ENCODE measurements around the gene DGKG. TPM values are rescaled to one million over a fixed set of nuclear protein-coding genes. Genes with fewer than 3 reads are reported as not detected.
A peak's percentile ranks its signal among the peaks of the same experiment; 100 is the strongest.

Gene DGKG
- total and polyA plus RNA-seq, 9 of the 15 experiments (the other 6 are each of a cell fraction or from before 2014, with no cell fraction given): 0.01 to 0.36 (median 0.15) TPM

GRCh38 chr3:186241910-186242821 lies 119.9 kb downstream of the DGKG start (continued):
- TF ChIP-seq, protein P1, sequence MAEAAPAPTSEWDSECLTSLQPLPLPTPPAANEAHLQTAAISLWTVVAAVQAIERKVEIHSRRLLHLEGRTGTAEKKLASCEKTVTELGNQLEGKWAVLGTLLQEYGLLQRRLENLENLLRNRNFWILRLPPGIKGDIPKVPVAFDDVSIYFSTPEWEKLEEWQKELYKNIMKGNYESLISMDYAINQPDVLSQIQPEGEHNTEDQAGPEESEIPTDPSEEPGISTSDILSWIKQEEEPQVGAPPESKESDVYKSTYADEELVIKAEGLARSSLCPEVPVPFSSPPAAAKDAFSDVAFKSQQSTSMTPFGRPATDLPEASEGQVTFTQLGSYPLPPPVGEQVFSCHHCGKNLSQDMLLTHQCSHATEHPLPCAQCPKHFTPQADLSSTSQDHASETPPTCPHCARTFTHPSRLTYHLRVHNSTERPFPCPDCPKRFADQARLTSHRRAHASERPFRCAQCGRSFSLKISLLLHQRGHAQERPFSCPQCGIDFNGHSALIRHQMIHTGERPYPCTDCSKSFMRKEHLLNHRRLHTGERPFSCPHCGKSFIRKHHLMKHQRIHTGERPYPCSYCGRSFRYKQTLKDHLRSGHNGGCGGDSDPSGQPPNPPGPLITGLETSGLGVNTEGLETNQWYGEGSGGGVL (CRISPR knock-in tag; IDR thresholded peaks at IDR 0.05): no peak
- TF ChIP-seq PHF21A (IDR thresholded peaks at IDR 0.05; ENCODE audit: borderline replicate concordance, low read depth) (no peak), SLC30A9 (CRISPR knock-in tag; IDR thresholded peaks at IDR 0.05) (no peak), ZBTB11 (CRISPR knock-in tag; IDR thresholded peaks at IDR 0.05) (peak in 1 of 3 experiments; percentile 55; a peak in 1 of 6 replicates), HIVEP1 (CRISPR knock-in tag; IDR thresholded peaks at IDR 0.05) (no peak), NFYB (IDR thresholded peaks at IDR 0.05; ENCODE audit: extremely low read depth, insufficient read length) (no peak), CC2D1A (IDR thresholded peaks at IDR 0.05) (no peak), NFE2L1 (tag; IDR thresholded peaks at IDR 0.05; ENCODE audit: borderline replicate concordance, low read depth) (peak; percentile 39; the same call in 1 of the 2 replicates), KDM5B (IDR thresholded peaks at IDR 0.05; ENCODE audit: insufficient replicate concordance, low read depth, low read length) (no peak), ERF (CRISPR knock-in tag; IDR thresholded peaks at IDR 0.05) (0 out of 2 replicates have a peak, but pooled peaks have one; percentile 48), SP2 (IDR thresholded peaks at IDR 0.05; ENCODE audit: extremely low read depth, low read depth, low read length, poor library complexity, severe bottlenecking) (no peak), ZSCAN32 (CRISPR knock-in tag; IDR thresholded peaks at IDR 0.05) (no peak), ZNF449 (CRISPR knock-in tag; IDR thresholded peaks at IDR 0.05) (no peak), YY1 (IDR thresholded peaks at IDR 0.05; ENCODE audit: borderline replicate concordance in 1 of 3, control insufficient read depth in 1 of 3, extremely low read depth in 1 of 3, insufficient read depth in 3 of 3, insufficient read length in 1 of 3, insufficient replicate concordance in 2 of 3, low read depth in 1 of 3, low read length in 2 of 3) (peak in 1 of 3 experiments; percentile 13), ZBTB8A (IDR thresholded peaks at IDR 0.05; ENCODE audit: partially characterized antibody) (no peak), ZNF699 (CRISPR knock-in tag; IDR thresholded peaks at IDR 0.05; ENCODE audit: insufficient replicate concordance) (no peak)
- TF ChIP-seq, protein P2, sequence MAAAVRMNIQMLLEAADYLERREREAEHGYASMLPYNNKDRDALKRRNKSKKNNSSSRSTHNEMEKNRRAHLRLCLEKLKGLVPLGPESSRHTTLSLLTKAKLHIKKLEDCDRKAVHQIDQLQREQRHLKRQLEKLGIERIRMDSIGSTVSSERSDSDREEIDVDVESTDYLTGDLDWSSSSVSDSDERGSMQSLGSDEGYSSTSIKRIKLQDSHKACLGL (CRISPR knock-in tag; IDR thresholded peaks at IDR 0.05; ENCODE audit: borderline replicate concordance, poor library complexity, severe bottlenecking): no peak
